H4 (cell line): ENCODE data around the gene FYTTD1. TPM values are rescaled to one million over a fixed set of nuclear protein-coding genes. Genes with fewer than 3 reads are reported as not detected.
A peak's percentile ranks its signal among the peaks of the same experiment; 100 is the strongest.

Experiments
- DNase-seq: peaks from one replicate; pipeline ENCODE4 v3.0.0-alpha.2; 2015; ENCODE audit warnings: low spot score
- total RNA-seq: library from RNA; depleted of rRNA; stranded (reverse); fragments of >200 nt; shearing (Covaris generic); gene quantifications from 2 replicates; pipeline ENCODE4 v1.2.3, GENCODE V29; 2014

The FYTTD1 gene
- total RNA-seq, 1 experiment from 2014 or later: 35.9 TPM

DNA sequence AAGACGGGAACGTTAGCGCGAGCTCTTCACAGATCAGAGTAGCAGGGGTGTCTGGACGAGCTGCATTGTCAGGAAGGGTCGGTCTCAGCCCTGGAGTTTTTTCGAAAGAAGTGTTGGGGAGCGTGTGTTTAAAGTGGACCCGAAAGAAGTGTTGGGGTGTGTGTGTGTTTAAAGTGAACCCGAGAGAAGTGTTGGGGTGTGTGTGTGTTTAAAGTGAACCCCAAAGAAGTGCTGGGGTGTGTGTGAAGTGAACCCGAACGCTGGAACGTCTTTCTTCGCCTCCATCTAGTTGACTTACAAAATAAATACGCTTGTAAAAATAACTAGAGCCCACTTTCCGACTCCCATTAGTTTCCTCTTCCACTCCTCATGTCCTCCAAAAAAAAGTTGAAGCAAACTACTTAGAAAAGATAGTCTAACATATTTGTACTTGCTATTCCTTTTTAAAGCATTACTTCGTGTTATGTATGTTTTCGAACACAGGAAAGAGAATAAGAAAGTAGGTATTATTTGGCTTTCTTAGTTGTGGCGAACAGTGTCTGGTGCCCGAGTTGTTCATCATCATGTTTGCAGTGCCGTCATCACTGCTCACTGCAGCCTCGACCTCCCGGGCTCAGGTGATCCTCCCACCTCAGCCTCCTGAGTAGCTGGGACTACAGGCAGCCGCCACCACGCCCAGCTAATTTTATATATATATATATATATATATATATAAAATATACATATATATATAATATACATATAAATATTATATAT lies 42.4 kb downstream of the FYTTD1 start:
- DNase-seq: no peak

DNA sequence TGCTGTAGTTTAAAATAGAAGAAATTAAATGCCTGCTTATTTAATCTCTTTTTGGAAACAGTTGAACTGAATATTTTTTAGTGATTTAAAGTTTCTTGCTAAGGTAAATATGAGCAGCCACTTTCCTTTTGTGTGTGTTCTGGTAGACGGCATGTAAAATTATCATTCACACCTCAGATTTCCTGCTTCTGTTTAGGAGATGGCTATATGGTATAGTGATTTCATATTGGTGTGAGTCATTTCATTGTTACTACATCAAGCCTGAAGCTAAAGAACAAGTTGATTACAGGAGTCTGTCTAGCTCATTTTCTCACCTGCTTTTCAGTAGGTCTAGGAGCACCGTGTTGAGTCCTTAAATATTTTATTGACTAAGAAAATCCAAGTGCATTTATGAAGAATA lies 43.6 kb downstream of the FYTTD1 start:
- no peak for DNase-seq

DNA sequence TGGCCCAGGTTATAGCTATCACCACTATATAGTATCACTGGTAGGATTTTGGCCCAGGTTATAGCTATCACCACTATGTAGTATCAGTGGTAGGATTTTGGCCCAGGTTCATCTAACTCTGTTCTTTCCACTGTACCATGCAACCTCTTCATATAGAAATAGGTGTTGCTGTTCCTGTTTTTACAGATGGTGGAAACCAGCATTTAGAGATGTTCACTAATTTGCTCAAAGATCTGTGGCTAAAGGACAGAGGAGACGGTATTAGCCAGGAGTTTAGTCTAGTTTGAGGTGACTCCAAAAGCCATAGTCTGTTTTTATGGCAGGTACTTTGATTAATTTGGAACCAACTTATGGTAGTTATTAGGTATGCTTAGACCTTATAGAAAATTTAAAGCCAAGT lies 44.4 kb downstream of the FYTTD1 start:
- DNase-seq: no peak

DNA sequence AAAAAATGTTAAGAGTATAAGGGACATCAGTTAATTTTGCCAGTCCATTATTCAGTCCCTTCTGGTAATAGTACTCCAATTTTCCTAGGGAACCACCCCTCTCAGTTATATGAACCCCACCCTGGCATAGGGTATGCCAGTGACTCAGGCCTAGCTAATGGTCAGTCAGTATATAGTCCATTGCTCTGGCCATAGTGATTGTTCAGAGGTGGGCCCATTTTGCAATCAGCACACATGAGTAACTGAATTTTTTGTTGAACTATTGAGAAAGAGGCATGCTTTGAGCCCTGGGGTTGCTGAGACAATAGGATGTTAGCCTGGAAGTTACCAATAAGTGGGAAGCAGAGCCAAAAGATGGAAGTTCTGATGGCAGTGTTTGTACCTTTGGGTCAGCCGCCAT lies 45.5 kb downstream of the FYTTD1 start:
- DNase-seq: no peak

DNA sequence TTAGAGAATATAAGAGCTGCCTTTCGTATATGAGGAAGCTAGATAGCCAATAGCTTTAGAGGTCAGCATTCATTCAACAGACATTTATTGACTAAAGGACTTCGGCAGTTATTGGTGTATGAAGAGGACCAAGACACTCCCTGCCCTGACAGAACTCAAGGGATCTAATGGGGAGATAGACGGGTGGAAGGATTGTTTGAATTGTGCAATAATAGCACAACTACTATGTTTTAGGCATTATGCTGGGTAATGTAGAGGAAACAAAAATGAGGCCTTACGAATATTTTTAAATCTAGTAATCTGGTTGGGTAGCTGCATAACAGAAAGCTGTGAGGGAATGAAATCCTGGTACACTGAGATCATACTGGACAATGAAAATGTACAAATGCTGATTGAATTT lies 46.4 kb downstream of the FYTTD1 start:
- no peak for DNase-seq

DNA sequence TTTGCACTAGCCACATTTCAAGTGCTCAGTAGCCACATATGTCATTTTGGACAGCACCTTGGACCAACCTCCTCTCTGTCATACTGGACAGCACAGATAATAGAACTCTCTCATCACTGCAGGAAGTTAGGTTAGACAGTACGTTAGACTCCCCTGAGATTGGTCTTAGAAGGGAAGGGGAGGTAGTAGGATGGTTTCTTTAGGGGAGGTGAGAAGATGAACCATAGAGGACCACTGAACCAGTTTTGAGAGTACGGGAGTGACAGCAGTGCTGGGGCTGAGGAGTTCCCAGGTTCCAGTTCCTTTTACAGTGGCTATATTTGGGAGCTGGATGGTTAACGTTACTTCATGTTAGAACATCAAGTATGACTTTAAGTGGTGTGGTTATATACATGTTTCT lies 49.2 kb downstream of the FYTTD1 start:
- DNase-seq: no peak

DNA sequence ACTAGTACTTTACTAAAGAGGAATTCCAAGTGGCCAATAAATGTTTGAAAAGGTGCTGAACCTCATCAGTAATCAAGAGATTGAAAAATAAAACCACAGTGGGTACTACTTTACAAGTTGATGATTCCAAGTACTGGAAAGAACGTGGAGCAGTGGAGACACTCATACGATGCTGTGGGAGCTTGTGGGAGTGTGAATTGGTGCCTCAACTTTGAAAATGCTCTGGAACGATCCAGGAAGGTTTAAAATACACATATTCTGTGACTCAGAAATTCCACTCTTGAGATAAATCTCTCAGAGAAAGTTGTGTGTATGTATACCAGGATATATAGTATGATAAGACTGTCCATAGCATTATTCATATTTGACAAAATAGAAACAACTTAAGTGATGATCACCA lies 50.7 kb downstream of the FYTTD1 start:
- no peak for DNase-seq

DNA sequence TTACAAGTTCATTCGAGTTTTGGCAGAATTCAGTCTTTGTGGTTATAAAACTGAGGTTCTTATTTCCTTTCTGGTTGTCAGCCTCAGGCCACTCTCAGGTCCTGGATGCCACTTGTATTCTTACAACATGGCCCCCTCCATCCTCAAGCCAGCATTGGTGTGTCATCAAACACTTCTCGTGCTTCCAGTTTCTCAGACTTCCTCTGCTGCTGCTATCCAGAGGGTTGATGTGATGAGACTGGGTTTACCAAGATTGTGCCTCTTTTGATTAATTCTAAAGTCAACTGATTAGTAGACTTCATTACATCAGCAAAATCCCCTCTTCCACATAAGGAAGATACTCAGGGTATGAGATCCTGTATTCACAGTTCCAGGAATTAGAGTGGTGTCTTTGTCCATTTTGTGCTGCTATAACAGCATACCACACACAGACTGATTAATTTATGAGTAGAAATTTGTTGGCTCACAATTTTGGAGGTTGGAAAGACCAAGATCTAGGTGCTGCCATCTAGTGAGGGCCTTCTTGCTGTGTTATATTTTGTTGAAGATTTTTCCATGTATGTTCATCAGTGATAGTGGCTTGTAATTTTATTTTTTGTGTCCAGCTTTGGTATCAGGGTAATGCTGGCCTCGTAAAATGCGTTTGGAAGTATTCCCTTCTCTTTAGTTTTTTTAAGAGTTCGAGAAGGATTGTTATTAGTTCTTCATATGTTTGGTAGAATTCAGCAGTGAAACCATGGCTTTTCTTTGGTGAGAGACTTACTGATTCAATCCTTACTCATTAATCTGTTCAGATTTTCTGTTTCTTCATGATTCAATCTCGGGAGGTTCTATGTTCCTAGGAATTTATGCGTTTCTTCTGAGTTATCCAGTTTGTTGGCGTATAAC lies 52.5 kb downstream of the FYTTD1 start:
- DNase-seq: peak; percentile 64

DNA sequence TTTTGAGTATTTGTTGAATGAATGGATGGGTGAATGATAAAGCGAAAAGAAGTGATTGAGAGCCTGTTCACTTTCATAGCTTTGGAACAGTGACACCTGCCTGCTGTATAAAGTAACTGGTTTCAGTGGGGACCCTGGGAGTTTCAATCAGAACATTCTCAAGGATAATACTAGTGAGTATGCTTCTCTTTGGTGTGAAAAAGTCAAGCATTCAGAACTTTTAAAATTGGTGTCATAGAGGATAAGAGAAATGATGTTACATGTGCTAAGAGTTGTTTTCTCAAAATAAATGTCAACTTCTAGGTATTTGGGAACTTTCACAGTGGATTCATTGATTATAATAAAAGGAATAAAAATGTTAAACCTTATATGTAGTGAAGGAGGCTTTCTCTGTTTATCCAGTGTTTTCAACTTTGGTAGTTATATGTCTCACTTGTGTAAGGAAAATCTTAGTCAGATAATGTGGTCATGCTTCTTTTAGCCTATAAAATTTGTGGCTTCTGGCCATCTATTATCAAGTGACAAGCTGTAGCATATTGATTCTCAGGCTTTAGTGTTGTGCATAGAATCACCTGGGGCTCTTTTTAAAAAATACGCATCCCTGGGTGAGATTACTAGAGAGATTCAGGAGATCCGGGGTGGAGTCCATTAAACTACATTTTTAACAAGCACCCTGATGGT lies 53.2 kb downstream of the FYTTD1 start:
- no peak for DNase-seq

DNA sequence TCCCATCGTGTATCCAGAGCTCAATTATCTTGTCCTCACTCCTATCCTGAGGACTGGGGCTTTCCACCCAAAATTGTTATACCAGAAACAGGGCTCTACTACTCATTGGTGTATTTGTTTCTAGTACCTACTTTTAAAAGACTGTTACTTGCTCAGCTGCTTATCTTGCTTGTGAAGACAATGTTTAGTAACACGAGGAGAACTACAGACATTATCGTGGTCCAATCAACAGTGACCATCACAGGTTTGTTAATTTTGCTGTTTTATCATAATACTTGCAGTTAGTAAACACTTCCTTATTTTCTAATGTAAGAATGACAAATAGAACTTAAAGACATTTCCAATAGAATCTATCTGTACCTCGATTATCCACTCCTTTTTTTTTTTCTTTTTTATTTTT lies 54.8 kb downstream of the FYTTD1 start:
- DNase-seq: no peak

DNA sequence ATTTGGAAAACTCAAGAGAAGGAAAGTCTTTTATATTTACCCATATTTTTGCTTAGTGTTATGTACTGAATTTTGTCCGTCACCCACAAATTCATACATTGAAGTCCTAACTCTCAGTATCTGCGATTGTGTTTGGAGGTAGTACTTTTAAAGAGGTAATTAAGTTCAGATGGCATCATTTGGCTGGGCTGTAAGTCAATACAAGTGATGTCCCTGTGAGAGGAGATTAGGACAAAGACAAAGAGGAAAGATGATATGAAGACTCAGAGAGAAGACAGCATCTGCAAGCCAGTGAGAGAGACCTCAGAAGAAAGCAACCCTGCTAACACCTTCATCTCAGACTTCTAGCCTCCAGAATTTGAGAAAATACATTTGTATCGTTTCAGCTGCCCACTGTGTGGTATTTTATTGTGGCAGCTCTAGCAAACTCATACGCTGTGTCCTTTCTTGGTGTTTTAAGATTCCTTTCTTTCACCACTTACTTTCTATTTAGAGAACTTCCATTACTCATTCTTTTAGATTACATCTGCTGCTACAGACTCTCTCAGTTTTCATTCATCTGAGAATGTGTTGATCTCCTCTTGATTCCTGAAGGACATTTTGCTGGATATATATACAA lies 58.4 kb downstream of the FYTTD1 start:
- DNase-seq: no peak

DNA sequence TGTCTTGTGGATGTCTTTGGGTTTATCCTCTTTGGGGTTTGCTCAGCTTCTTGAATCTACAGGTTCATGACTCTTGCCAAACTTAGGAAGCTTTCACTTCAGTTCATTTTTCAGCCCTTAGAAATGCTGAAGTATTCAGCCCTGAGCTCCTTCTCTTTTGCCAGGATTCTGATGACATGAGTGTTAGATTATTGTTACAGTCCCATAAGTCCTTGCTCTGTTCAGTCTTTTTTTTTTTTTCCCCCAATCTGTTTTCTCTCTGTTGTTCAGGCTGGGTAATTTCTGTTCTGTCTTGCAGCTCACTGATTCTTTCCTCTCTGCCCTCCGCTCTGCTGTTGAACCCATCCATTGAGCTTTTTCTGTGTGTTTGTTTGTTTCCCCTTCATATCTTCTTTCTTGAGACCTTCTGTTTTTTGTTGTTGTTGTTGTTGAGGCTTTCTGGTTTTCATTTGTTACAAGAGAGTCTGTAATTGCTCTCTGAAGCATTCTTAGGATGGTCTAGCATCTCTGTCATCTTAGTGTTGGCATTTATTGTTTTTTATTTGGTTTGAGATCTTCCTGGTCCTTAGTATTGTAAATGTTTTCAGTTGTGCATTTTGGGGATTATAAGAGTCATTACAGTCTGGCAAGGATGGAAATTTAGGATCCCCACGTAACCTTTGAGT lies 59.8 kb downstream of the FYTTD1 start:
- no peak for DNase-seq

DNA sequence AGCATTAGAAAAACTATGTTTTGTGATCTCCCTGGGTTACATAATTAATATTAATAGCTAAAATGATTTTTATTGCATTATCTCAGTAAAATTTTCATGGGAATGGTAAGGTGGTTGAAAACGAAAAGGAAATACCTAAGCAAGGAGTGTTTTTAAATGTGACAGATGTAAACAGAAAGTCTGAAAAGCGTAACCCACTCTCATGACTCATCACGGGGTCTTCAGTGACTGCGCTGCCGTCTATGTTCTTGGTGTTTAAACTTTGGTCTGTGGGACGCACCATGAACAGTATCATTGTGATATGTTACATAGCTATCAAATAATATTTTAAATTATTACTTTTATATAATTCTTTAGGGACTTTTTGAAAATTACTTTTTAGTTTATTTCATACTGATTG lies 61.2 kb downstream of the FYTTD1 start:
- DNase-seq: no peak

DNA sequence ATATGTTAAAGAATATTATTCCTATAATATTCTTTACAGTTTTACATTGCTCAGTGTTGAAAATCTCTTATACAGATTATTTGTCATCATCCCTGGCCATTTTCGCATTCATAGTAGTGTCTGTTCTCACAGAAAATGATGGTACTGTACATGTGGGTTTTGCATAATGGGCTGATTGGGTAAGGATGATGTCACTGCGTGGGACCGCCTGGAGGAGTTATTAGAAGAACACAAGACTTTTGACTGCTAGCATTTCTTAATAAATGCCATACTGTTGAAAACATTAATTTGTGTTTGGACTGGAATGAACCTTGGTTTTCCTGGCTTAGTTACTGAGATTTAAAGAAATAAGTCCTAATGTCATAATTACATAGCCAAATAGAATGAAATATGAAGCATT lies 61.7 kb downstream of the FYTTD1 start:
- peak; percentile 29 for DNase-seq

DNA sequence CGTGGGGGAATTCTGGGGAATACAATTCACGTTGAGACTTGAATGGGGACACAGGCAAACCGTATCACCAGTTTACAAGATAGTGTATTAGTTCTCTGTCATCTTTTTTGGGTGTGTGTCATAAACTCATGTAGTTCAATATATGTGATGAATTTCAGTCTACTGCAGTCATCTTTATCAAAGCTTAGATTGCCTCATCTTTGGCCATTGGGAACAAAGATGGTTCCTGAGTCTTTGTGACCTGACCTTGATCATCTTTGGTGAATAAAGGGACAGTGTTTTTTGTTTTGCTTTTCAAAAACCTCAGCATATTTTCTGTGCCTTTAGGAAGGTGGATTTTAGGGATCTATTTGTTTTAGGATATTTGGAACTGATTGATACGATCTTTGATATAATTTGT lies 64.7 kb downstream of the FYTTD1 start:
- no peak for DNase-seq

DNA sequence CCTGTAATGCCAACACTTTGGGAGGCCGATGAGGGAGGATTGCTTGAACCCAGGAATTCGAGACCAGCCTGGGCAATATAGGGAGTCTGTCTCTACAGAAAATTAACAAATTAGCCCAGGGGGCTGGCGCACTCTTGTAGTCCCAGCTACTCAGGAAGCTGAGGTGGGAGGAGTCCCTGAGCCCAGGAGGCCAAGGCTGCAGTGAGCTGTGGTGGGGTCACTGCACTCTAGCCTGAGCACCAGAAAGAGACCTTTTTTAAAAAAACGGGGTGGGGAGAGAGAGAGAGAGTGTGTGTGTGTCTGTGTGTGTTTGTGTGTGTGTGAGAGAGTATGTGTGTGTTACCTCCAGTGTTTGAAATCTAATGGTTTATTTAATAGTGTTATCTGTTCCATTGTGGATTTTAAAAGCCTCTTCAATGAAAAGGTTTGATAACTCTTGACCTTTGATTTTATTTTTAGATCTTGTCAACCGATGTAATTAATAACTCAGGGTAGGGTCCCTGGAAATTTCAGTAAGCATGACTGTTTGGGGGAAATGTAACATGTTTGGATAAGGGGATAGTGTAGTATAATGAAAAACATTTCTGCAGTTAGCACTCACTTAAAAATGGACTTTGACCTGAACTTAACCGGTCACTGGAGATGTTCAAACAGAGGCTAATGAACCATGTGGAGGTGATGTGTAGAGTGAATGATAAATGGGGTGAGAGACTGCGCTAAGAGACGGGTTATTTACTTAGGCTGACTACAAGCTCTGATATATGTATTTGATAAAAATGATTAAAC lies 71.1 kb downstream of the FYTTD1 start:
- no peak for DNase-seq

DNA sequence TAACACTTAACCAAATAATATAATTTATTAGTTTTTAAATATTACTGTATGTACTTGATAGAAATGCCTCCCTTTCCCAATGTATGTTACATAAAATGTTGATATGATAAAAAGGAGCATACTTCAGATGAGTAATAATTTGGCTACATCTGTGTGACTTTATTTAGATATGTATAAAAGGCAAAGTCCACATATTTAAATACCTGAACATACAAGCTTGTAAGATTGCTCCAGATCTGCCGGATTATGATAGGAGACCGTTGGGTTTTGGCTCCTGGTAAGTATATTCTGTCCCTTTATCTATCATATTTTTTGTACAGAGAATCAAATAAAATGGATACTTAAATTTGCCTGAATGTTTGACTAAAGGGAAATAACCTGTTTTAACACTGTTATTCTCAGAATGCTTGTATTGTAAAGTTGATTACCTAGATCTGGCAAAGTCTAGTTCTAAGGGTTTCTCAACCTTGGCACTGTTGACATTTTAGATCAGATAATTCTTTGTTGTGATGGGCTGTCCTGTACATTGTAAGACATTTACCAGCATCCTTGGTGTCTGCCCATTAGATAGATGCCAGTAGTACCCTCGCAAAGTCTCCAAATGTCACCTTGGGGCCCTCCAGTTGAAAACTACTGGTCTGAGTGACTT lies 79.8 kb downstream of the FYTTD1 start:
- no peak for DNase-seq

DNA sequence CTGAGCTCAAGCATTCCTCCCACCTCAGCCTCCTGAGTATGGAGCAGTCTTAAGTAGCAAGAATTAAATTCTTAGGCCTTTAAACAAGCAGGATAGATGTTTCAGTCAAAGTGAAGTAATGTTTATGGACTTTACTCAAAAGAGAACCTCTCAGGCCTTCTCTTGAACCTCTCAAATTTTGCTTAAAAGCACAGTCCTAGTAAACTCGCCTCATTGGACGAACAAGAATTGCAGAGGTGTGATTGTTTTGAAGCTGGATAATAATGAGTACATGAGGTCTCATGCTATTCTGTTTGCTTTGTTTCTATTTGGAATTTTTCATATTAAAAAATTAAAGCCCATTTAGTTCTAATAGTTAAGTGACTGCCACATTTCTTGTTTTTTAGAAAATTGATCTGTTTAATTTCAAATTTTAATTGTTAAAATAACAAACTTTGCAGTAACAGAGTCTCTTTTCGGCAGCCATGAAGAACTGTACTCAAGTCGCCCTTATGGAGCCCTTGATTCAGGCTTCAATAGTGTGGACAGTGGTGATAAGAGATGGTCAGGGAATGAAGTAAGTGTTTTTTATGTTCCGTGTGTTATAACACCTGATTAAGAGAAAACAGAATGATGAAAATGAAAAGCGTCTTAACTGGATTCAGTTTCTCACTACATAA lies 80.8 kb downstream of the FYTTD1 start:
- no peak for DNase-seq

DNA sequence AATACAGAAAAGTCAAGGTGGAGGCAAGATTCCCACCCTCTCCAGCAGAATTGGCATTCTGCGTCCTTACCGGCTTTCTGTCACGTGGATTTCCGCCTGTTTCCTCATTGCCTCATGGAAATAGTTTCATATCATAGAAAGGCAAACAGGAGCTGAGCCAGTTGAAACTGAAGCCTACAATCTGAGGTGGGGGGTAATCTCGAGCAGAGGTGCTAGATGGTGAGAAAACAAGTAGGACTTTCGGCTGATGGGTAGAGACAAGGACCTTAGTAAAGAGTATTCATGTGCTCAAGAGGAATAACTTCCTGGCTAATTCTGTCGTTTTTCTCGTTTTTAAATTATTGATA lies 81.3 kb downstream of the FYTTD1 start:
- DNase-seq: no peak
